SH-SY5Y (cell line): ENCODE data around the gene MC1R.

Source experiments
- GATA2 ChIP-seq: IDR thresholded peaks from 2 replicates; pipeline ENCODE4 v1.6.1; 2011; ENCODE audit warnings: mild to moderate bottlenecking, low read depth, low read length
- GATA3 ChIP-seq: IDR thresholded peaks from 2 replicates; pipeline ENCODE4 v1.6.1; 2011; ENCODE audit warnings: low read depth, mild to moderate bottlenecking, low read length, moderate library complexity

- TF ChIP-seq GATA2, result no peak
- TF ChIP-seq GATA3, result no peak
These were observed 2.1 kb downstream of the MC1R start for GRCh38 chr16:89920723-89921122.
